HG02840 (cell line): Measurements from ENCODE around the gene OSBPL2.

ENCODE experiments used
- ATAC-seq: cut with Tn5 transposase; IDR thresholded peaks from one replicate; pipeline ENCODE4 v1.9.1; 2021; ENCODE audit warnings: mild to moderate bottlenecking, moderate library complexity, moderate number of reproducible peaks; ENCODE audit not compliant: unreplicated experiment, low FRiP score

OSBPL2 gene

DNA sequence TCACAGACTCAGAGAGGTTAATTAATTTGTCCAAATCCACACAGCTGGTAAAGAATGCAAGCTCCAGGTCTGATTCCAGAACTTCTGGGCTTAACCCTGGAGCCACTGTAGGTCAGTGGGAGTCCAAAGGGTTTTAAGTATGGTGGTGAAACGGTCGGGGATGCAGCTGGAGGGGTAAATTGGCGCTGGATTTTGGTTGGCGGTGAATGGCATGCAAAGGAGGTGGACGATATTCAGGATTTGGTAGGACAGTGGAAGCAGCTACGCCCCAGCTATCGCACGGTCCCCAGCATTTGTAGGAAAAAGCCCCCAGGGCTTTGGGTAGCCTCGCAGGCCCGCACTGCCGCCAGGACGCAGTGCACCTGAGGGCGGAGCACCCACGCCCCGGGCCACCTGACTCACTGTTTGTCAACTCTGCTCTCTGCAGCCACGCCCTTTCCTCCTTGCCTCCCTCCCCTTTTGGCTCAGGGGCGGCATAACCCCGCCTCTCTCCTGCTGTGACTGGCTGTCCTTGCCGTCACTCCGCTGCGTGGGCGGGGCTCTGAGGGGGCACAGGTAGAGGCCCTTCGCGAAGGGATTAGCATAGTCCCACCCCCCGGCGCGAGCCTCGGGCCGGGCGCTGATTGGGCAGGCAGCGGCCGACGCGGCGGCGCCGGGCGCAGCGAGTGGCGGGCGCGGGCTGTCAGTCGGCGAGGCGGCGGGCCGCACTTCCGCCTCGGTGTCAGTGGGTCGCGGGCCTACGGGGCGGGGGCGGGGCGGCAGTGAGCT is at the start of gene OSBPL2:
TSS of gene OSBPL2 (plus strand) at position 721 of the 768 bp plus-strand sequence. CDS start 17,664 bp downstream, outside the sequence.
- ATAC-seq: peak; percentile 98

GRCh38 chr20:62190639-62191411 is 47.5 kb upstream of the OSBPL2 start:
- no peak for ATAC-seq

GRCh38 chr20:62191781-62192559 is 46.4 kb upstream of the OSBPL2 start:
- ATAC-seq: no peak

GRCh38 chr20:62192635-62193034 is 45.7 kb upstream of the OSBPL2 start:
- ATAC-seq: no peak

GRCh38 chr20:62193079-62194025 is 45.0 kb upstream of the OSBPL2 start:
- ATAC-seq: no peak

GRCh38 chr20:62195075-62195405 is 43.3 kb upstream of the OSBPL2 start:
- ATAC-seq: no peak

DNA sequence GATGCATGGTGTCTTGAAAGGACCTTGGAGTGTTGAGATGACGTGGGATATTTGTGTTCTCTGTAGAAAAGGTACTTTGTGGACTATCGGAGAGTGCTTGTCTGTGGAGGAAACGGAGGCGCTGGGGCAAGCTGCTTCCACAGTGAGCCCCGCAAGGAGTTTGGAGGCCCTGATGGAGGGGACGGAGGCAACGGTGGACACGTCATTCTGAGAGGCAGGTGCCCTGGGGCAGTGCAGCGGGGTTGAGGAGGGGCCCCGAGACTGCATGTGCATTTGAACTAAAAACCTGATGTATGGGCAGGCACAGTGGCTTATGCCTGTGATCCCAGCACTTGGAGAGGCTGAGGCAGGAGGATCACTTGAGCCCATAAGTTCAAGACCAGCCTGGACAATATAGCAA is 42.6 kb upstream of the OSBPL2 start:
- ATAC-seq: no peak

DNA sequence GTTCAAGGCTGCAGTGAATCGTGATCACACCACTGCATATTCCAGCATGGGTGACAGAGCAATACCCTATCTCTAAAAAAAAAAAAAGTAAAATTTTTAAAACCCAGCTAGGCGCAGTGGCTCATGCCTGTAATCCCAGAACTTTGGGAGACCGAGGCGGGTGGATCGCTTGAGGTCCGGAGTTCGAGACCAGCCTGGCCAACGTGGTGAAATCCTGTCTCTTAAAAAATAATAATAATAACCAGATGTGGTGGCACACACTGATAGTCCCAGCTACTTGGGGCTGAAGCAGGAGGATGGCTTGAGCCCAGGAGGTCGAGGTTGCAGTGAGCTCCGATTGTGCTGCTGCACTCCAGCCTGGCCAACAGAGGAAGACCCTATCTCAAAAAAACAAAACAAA is 42.0 kb upstream of the OSBPL2 start:
- ATAC-seq: no peak

- no peak for ATAC-seq
Observed at GRCh38 chr20:62197311-62197710, 41.0 kb upstream of the OSBPL2 start.

- ATAC-seq: no peak
Observed at GRCh38 chr20:62197801-62198200, 40.5 kb upstream of the OSBPL2 start.

GRCh38 chr20:62198496-62198895 is 39.8 kb upstream of the OSBPL2 start:
- ATAC-seq: no peak

GRCh38 chr20:62198931-62199330 is 39.4 kb upstream of the OSBPL2 start:
- no peak for ATAC-seq

DNA sequence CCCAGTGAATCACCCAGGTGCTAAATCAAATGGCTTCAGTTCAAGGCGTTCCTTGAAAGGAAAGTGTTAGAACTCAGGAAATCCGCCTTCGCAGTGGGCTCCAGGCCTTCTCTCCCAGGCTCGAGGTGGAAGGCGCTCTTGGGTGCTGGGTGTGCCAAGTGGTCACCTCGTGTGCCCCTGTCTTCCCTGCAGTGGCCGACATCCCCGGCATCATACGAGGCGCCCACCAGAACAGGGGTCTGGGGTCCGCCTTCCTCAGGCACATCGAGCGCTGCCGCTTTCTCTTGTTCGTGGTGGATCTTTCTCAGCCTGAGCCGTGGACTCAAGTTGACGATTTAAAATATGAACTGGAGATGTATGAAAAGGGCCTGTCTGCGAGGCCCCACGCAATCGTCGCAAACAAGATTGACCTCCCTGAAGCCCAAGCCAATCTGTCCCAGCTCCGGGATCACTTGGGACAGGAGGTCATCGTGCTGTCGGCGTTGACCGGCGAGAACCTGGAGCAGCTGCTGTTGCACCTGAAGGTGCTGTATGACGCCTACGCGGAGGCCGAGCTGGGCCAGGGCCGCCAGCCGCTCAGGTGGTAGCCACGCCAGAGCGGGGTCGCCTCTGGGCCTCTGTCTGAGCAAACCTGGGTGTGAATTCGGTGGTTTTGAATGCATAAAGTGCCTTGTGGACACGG is 37.7 kb upstream of the OSBPL2 start:
- no peak for ATAC-seq

GRCh38 chr20:62201173-62202082 is 36.9 kb upstream of the OSBPL2 start:
- ATAC-seq: no peak

- ATAC-seq: no peak
Observed at GRCh38 chr20:62202083-62202395, 36.3 kb upstream of the OSBPL2 start.

GRCh38 chr20:62202676-62203377 is 35.5 kb upstream of the OSBPL2 start:
- no peak for ATAC-seq

DNA sequence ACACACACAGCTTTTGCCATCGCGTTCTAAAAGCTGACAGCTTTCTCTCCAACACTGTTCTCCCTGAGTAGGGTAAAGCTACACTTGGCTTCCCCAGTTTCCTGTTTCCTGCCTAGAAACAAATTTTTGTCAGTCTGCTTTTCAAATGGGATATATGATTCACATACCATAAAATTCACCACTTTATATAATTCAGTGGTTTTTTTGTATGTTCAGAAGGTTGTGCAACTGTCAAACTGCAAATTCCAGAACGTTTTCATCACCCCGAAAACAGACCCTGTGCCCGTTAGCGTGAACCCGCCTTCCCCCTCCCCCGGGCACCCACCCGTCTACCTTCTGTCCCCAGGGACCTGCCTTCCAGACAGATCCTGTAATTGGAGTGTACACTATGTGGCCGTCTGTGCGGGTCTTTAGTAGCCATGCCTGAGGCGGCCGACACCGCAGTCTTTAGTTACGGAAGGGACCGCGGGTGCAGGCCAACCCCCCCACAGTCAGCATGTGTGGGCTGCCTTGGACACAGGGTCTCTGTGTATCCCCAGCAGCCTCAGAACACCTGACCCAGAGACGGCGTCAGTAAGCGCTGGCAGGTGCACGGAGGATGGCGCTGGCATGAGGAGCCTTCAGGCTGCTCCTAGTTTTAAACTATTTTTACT is 34.8 kb upstream of the OSBPL2 start:
- no peak for ATAC-seq
